Left renal pelvis (tissue), 4 donors: Measurements from ENCODE around the gene TTC32. TPM values are rescaled to one million over a fixed set of nuclear protein-coding genes. Genes with fewer than 3 reads are reported as not detected.

Source experiments
- DNase-seq, 4 donors: peaks; one replicate each; pipeline ENCODE4 v3.0.0-alpha.2; 2013; ENCODE audit warnings: low read depth in 4 of 4, low spot score in 3 of 4
- polyA plus RNA-seq, 4 donors: library from polyadenylated mRNA; unstranded; fragments of 120-200 nt; gene quantifications; one replicate each; pipeline ENCODE4 v1.2.1, GENCODE V29; 2013; ENCODE audit not compliant: insufficient read length in 4 of 4

The TTC32 gene
- polyA plus RNA-seq, 4 donors = 25.8 to 53.2 (median 38.8) TPM

DNA sequence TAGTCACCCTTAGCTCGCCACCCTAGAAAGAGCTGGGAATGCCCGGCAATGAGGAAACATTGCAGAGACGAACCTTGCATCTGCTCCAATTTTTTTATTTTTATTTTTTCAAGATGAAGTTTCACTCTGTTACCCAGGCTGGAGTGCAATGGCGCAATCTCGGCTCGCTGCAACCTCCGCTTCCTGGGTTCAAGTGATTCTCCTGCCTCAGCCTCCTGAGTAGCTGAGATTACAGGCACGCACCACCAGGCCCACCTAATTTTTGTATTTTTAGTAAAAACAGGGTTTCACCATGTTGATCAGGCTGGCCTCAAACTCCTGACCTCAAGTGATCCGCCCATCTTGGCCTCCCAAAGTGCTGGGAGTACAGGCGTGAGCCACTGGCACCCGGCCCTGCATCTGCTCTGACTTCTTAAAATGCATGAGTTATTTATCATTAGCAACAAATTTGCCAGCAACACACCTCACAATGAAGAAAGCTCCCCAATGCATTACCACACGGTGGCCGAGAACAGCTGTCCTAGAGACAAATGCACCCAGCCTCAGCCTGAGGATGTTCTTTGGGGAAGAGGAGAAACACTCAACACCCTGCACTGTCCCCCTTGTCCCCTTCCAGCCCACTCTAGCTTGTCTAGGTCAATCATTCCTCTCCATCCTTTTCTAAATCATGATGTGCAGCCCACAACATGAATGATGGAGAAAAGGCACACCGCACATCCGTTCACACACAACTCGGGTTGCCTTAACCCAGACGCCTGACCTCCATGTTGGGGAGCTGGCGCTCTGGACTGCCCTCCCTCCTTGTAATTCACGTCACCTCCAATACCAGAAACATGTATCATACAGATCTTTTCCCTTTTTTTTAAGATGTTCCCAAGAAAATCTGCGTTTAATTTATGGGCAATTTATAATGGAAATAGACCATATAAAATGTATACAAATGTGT lies 46.9 kb downstream of the TTC32 start:
- DNase-seq = no peak

DNA sequence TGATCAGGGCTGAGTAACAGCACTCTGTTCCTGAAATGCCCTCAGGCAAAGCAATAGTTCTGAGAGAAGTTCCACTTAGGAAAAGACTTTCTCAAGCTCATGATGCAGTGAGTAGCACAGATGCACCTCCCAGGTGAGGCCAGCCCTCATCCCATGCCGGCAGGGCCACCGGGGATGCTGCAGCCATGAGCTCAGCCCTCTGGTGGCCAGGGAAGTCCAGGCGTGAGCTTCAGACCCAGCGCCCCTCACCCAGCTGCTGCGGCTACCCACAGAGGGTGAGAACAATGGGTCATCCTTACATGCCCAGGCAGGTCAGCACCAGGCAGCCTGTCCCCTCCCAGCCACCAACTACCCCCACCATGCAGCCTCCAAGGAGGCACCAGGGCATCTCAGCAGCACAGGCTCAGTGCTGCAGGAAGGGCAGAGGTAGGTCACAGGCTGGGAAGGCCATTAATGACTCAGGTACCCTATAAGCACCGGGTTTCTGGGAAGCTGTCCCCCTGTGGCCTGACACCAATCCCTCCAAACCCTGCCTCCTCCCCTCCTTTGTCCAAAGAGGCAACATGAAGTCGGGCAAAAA lies 50.6 kb downstream of the TTC32 start:
- DNase-seq = no peak

GRCh38 chr2:19850056-19851050 lies 51.4 kb downstream of the TTC32 start:
- no peak for DNase-seq

GRCh38 chr2:19848952-19849351 lies 52.8 kb downstream of the TTC32 start:
- no peak for DNase-seq

DNA sequence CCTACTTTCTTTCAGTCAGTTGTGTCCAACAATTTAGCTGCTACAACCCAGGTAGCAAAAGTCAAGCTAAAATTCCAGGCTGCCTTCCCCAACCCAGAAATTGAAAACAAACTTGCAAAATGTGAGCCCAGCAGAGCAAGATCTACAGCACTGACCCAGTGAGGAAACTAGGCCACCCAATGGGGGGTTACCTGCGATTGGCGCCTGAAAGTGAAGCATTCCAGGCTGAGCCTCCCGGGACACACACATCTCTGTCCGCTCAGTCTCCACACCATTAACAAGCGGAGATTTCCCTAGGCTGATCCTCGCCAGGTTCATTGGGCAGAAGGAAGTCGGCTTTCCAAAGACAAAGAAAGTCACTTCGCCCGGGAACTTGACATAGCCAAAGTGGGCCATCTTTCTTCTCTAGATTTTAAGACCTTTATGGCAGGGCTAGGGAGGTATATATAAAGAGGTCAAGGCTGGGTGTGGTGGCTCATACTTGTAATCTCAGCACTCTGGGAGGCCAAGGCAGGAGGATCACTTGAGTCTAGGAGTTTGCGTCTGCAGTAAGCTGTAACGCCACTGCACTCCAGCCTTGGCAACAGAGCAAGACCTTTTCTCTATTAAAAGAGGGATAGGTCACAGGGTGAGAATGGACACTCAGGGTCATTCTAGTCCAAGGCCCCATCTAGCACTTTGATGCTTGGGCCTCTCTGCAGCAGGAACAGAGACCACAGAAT lies 53.6 kb downstream of the TTC32 start:
- no peak for DNase-seq

GRCh38 chr2:19847486-19847885 lies 54.3 kb downstream of the TTC32 start:
- no peak for DNase-seq

Other genes with a start within 250 kb of the TTC32 start
- gene WDR35, start 88.1 kb upstream of the TTC32 start, polyA plus RNA-seq = 10 to 100 TPM; 21.2 to 30.7 (median 26.8) TPM
- 10 to 100 TPM in 1 of 4 donors, 1 to 10 TPM in 3; 3.1 to 16.7 (median 3.7) TPM for gene MATN3, start 110.7 kb upstream of the TTC32 start, polyA plus RNA-seq
- 100 to 1,000 TPM; 418 to 616 (median 548) TPM for gene LAPTM4A, start 149.6 kb upstream of the TTC32 start, polyA plus RNA-seq